CD4-positive, alpha-beta T cell treated with Interleukin-4 for 1 hour (primary cell): ENCODE measurements around the gene PUS7.
A peak's percentile ranks its signal among the peaks of the same experiment; 100 is the strongest.
"Not testable (repeated sequence)": the region's sequence is repeated elsewhere in the genome, so short reads cannot be mapped to it uniquely, and the experiment has no call there.

Experiments used
- DNase-seq, 2 donors: peaks; one replicate each; pipeline ENCODE4 v3.0.0-alpha.2; 2020 to 2022

Gene PUS7

GRCh38 chr7:105493923-105494315 lies 28.2 kb downstream of the PUS7 start:
- DNase-seq, result no peak

GRCh38 chr7:105493196-105493922 lies 28.7 kb downstream of the PUS7 start:
- DNase-seq, result no peak

GRCh38 chr7:105489409-105489808 lies 32.7 kb downstream of the PUS7 start:
- DNase-seq, result no peak

- peak in 1 of 2 donors; percentile 42 for DNase-seq
Measured at GRCh38 chr7:105487579-105488571, 34.2 kb downstream of the PUS7 start.

GRCh38 chr7:105480931-105481330 lies 41.1 kb downstream of the PUS7 start:
- DNase-seq, result no peak

- no peak for DNase-seq
Measured at GRCh38 chr7:105478606-105479005, 43.5 kb downstream of the PUS7 start.

GRCh38 chr7:105477908-105478307 lies 44.2 kb downstream of the PUS7 start:
- DNase-seq, result no peak

- DNase-seq, result no peak
Measured at GRCh38 chr7:105474045-105474444, 48.0 kb downstream of the PUS7 start.

GRCh38 chr7:105473163-105473562 lies 48.9 kb downstream of the PUS7 start:
- DNase-seq, result no peak

GRCh38 chr7:105470846-105471245 lies 51.2 kb downstream of the PUS7 start:
- DNase-seq, result no peak

- DNase-seq, result no peak
Measured at GRCh38 chr7:105470090-105470489, 52.0 kb downstream of the PUS7 start.

GRCh38 chr7:105462765-105463420 lies 59.2 kb downstream of the PUS7 start:
- DNase-seq, result no peak

GRCh38 chr7:105461518-105461917 lies 60.6 kb downstream of the PUS7 start:
- DNase-seq, result no peak

GRCh38 chr7:105457619-105458225 lies 64.3 kb downstream of the PUS7 start:
- DNase-seq, result no peak

GRCh38 chr7:105454921-105455320 lies 67.2 kb downstream of the PUS7 start:
- no peak for DNase-seq

GRCh38 chr7:105454095-105454747 lies 67.8 kb downstream of the PUS7 start:
- DNase-seq, result no peak

GRCh38 chr7:105452085-105452484 lies 70.0 kb downstream of the PUS7 start:
- DNase-seq, result no peak

- DNase-seq, result not testable (repeated sequence)
Measured at GRCh38 chr7:105450870-105451269, 71.2 kb downstream of the PUS7 start.

- no peak for DNase-seq
Measured at GRCh38 chr7:105450177-105450861, 71.8 kb downstream of the PUS7 start.

- DNase-seq, result peak; percentile 11 to 14
Measured at GRCh38 chr7:105448181-105448580, 73.9 kb downstream of the PUS7 start.

- DNase-seq, result no peak
Measured at GRCh38 chr7:105444342-105444987, 77.6 kb downstream of the PUS7 start.
